ENCODE measurements around the gene LDLRAD4. TPM values are rescaled to one million over a fixed set of nuclear protein-coding genes. Genes with fewer than 3 reads are reported as not detected.

The LDLRAD4 gene
- total and polyA plus RNA-seq, 8 donors = 2.0 to 47.9 (median 9.0) TPM

GRCh38 chr18:13522861-13523660, 304.5 kb downstream of the LDLRAD4 start:
- H3K4me1 ChIP-seq = no peaks in the 10 kb centered on the region
- H3K9me3 ChIP-seq = peaks cover 0 to 7% (median 0%) of the 10 kb centered on the region in 4 donors
- TF ChIP-seq POLR2A (IDR thresholded peaks at IDR 0.05) (no peak), EP300 (IDR thresholded peaks at IDR 0.05) (no peak), POLR2AphosphoS5 (IDR thresholded peaks at IDR 0.05) (no peak), CTCF (IDR thresholded peaks at IDR 0.05) (no peak)
- no peak for DNase-seq
- no peaks in the 10 kb centered on the region for H3K27me3 ChIP-seq
- no peaks in the 10 kb centered on the region for H3K36me3 ChIP-seq
- 76 to 87% (median 83%) methylated on average over 15 of the region's 15 CpGs for WGBS, 5 donors
- H3K27ac ChIP-seq = no peak overlapping the region
- intact Hi-C loops (cut with DNase I; ENCODE audit: low total_unique reads) = loop anchor here (10.0 kb wide), 1 partner anchor 308 kb away; the partner anchor contains the start of gene LDLRAD4
- no peak overlapping the region for H3K4me3 ChIP-seq

- WGBS, 5 donors = 85 to 91% (median 89%) methylated on average over 5 of the region's 5 CpGs
- H3K4me3 ChIP-seq = no peak overlapping the region
- H3K27ac ChIP-seq = no peak overlapping the region
- H3K9me3 ChIP-seq = no peaks in the 10 kb centered on the region
- no peaks in the 10 kb centered on the region for H3K4me1 ChIP-seq
- no peaks in the 10 kb centered on the region for H3K36me3 ChIP-seq
- TF ChIP-seq EP300 (IDR thresholded peaks at IDR 0.05) (no peak), CTCF (IDR thresholded peaks at IDR 0.05) (no peak), POLR2AphosphoS5 (IDR thresholded peaks at IDR 0.05) (no peak), POLR2A (IDR thresholded peaks at IDR 0.05) (no peak)
- intact Hi-C loops (cut with DNase I; ENCODE audit: low total_unique reads) = loop anchor here (10.0 kb wide), 1 partner anchor 309 kb away; the partner anchor contains the start of gene LDLRAD4
- no peaks in the 10 kb centered on the region for H3K27me3 ChIP-seq
- no peak for DNase-seq
Observed at GRCh38 chr18:13524054-13524453, 305.5 kb downstream of the LDLRAD4 start.

GRCh38 chr18:13524811-13525210, 306.3 kb downstream of the LDLRAD4 start:
- Histone ChIP-seq H3K9me3 (no peaks in the 10 kb centered on the region), H3K27ac (no peak overlapping the region), H3K36me3 (no peaks in the 10 kb centered on the region), H3K4me3 (no peak overlapping the region), H3K4me1 (no peaks in the 10 kb centered on the region), H3K27me3 (no peaks in the 10 kb centered on the region)
- DNase-seq = no peak
- WGBS, 5 donors = 83 to 85% (median 84%) methylated on average over 11 of the region's 11 CpGs
- intact Hi-C loops (cut with DNase I; ENCODE audit: low total_unique reads) = loop anchor here (10.0 kb wide), 1 partner anchor 310 kb away; the partner anchor contains the start of gene LDLRAD4
- no peak for TF ChIP-seq CTCF (IDR thresholded peaks at IDR 0.05)
- no peak for TF ChIP-seq POLR2A (IDR thresholded peaks at IDR 0.05)
- no peak for TF ChIP-seq POLR2AphosphoS5 (IDR thresholded peaks at IDR 0.05)
- TF ChIP-seq EP300 (IDR thresholded peaks at IDR 0.05) = no peak

GRCh38 chr18:13525381-13526029, 306.9 kb downstream of the LDLRAD4 start:
- peaks cover 0 to 4% (median 3%) of the 10 kb centered on the region in 4 donors for H3K4me1 ChIP-seq
- no peaks in the 10 kb centered on the region for H3K9me3 ChIP-seq
- no peaks in the 10 kb centered on the region for H3K27me3 ChIP-seq
- TF ChIP-seq POLR2A (IDR thresholded peaks at IDR 0.05) = no peak
- TF ChIP-seq CTCF (IDR thresholded peaks at IDR 0.05) = no peak
- 83 to 92% (median 88%) methylated on average over 10 to 14 of the region's 14 CpGs for WGBS, 5 donors
- intact Hi-C loops (cut with DNase I; ENCODE audit: low total_unique reads) = loop anchor here (10.0 kb wide), 1 partner anchor 311 kb away; the partner anchor contains the start of gene LDLRAD4
- no peak overlapping the region for H3K4me3 ChIP-seq
- H3K27ac ChIP-seq = no peak overlapping the region
- no peaks in the 10 kb centered on the region for H3K36me3 ChIP-seq
- DNase-seq = no peak

Data from stomach (tissue), 9 donors.